Esophagus (tissue), 2 donors: ENCODE data around the gene DAGLB. TPM values are rescaled to one million over a fixed set of nuclear protein-coding genes. Genes with fewer than 3 reads are reported as not detected.
A peak's percentile ranks its signal among the peaks of the same experiment; 100 is the strongest.

Source experiments
- H3K27ac ChIP-seq, 2 donors: one replicate each; pipeline ENCODE4 v1.5.1; 2013; ENCODE audit warnings: low read depth in 2 of 2, mild to moderate bottlenecking in 2 of 2, inconsistent platforms in 1 of 2, low read length in 1 of 2, moderate library complexity in 1 of 2
- H3K27me3 ChIP-seq, 2 donors: one replicate each; pipeline ENCODE4 v1.6.1; 2013; ENCODE audit warnings: low read length in 2 of 2, control low read depth in 1 of 2, mild to moderate bottlenecking in 1 of 2; ENCODE audit not compliant: insufficient read depth in 2 of 2, control insufficient read depth in 1 of 2
- H3K36me3 ChIP-seq, 2 donors: one replicate each; pipeline ENCODE4 v1.6.1; 2013; ENCODE audit warnings: low read length in 1 of 2; ENCODE audit not compliant: control insufficient read depth in 2 of 2, insufficient read depth in 2 of 2
- H3K4me1 ChIP-seq, 2 donors: one replicate each; pipeline ENCODE4 v1.6.1; 2013; ENCODE audit warnings: low read length in 1 of 2; ENCODE audit not compliant: control insufficient read depth in 2 of 2, insufficient read depth in 2 of 2
- H3K4me3 ChIP-seq, 2 donors: one replicate each; pipeline ENCODE4 v1.5.1; 2013; ENCODE audit warnings: low read length in 2 of 2, mild to moderate bottlenecking in 2 of 2, low read depth in 1 of 2, moderate library complexity in 1 of 2
- H3K9me3 ChIP-seq, 2 donors: one replicate each; pipeline ENCODE4 v1.6.1; 2013; ENCODE audit warnings: mild to moderate bottlenecking in 2 of 2, low read depth in 1 of 2, low read length in 1 of 2, moderate library complexity in 1 of 2; ENCODE audit not compliant: control insufficient read depth in 2 of 2, insufficient read depth in 1 of 2
- WGBS, 2 donors: extraction: QIAGEN DNeasy Blood & Tissue Kit; methylation state at CpG; one replicate each; pipeline ENCODE4 v1.1.7; 2013; 5-methylcytosine and 5-hydroxymethylcytosine counted together
- polyA plus RNA-seq, 2 donors: library from polyadenylated mRNA; stranded (reverse); fragments of 200-250 nt; gene quantifications; one replicate each; pipeline ENCODE4 v1.2.3, GENCODE V29; 2013
- donor health status: healthy with polysubstance abuse.
- donor health status: Bipolar disorder and iron deficiency.

The DAGLB gene
- polyA plus RNA-seq, 2 donors: 8.4 to 9.2 TPM

GRCh38 chr7:6448943-6449543 is 1.3 kb upstream of the DAGLB start:
- H3K27ac ChIP-seq: peak overlapping the region; percentile 58 to 63
- no peaks in the 10 kb centered on the region for H3K4me1 ChIP-seq
- no peaks in the 10 kb centered on the region for H3K9me3 ChIP-seq
- WGBS, 2 donors: 82 to 88% methylated on average over 16 of the region's 16 CpGs
- no peaks in the 10 kb centered on the region for H3K27me3 ChIP-seq
- peaks cover 4 to 6% of the 10 kb centered on the region in 2 donors for H3K36me3 ChIP-seq
- no peak overlapping the region for H3K4me3 ChIP-seq

- peak overlapping the region; percentile 74 to 97 for H3K27ac ChIP-seq
- H3K4me1 ChIP-seq: no peaks in the 10 kb centered on the region
- peaks cover 4 to 6% of the 10 kb centered on the region in 2 donors for H3K36me3 ChIP-seq
- WGBS, 2 donors: 13% methylated on average over 28 to 29 of the region's 29 CpGs
- H3K9me3 ChIP-seq: no peaks in the 10 kb centered on the region
- no peaks in the 10 kb centered on the region for H3K27me3 ChIP-seq
- H3K4me3 ChIP-seq: peak overlapping the region; percentile 72 to 92
Measured at GRCh38 chr7:6446838-6447580, 745 bp downstream of the DAGLB start.

- H3K36me3 ChIP-seq: peaks cover 4 to 10% of the 10 kb centered on the region in 2 donors
- H3K27me3 ChIP-seq: no peaks in the 10 kb centered on the region
- H3K9me3 ChIP-seq: no peaks in the 10 kb centered on the region
- no peak overlapping the region for H3K4me3 ChIP-seq
- WGBS, 2 donors: 90 to 95% methylated on average over 13 of the region's 13 CpGs
- no peak overlapping the region for H3K27ac ChIP-seq
- no peaks in the 10 kb centered on the region for H3K4me1 ChIP-seq
Measured at GRCh38 chr7:6444516-6445269, 3.1 kb downstream of the DAGLB start.

GRCh38 chr7:6443372-6443941 is 4.3 kb downstream of the DAGLB start:
- Histone ChIP-seq H3K9me3 (no peaks in the 10 kb centered on the region), H3K4me1 (no peaks in the 10 kb centered on the region), H3K27ac (no peak overlapping the region), H3K4me3 (no peak overlapping the region), H3K36me3 (peaks cover 4 to 10% of the 10 kb centered on the region in 2 donors), H3K27me3 (no peaks in the 10 kb centered on the region)
- WGBS, 2 donors: 85 to 92% methylated on average over 5 of the region's 5 CpGs

- no peaks in the 10 kb centered on the region for H3K27me3 ChIP-seq
- no peak overlapping the region for H3K27ac ChIP-seq
- peaks cover 4 to 10% of the 10 kb centered on the region in 2 donors for H3K36me3 ChIP-seq
- no peaks in the 10 kb centered on the region for H3K9me3 ChIP-seq
- 83 to 85% methylated on average over 10 of the region's 10 CpGs for WGBS, 2 donors
- no peaks in the 10 kb centered on the region for H3K4me1 ChIP-seq
- no peak overlapping the region for H3K4me3 ChIP-seq
Measured at GRCh38 chr7:6442114-6442513, 5.6 kb downstream of the DAGLB start.

GRCh38 chr7:6440381-6440780 is 7.4 kb downstream of the DAGLB start:
- peaks cover 2 to 5% of the 10 kb centered on the region in 2 donors for H3K36me3 ChIP-seq
- peaks cover 0 to 1% of the 10 kb centered on the region in 2 donors for H3K4me1 ChIP-seq
- 92 to 95% methylated on average over 5 of the region's 5 CpGs for WGBS, 2 donors

GRCh38 chr7:6438427-6438826 is 9.3 kb downstream of the DAGLB start:
- Histone ChIP-seq H3K4me1 (peaks cover 0 to 2% of the 10 kb centered on the region in 2 donors), H3K27ac (no peak overlapping the region), H3K27me3 (no peaks in the 10 kb centered on the region), H3K4me3 (no peak overlapping the region), H3K9me3 (no peaks in the 10 kb centered on the region), H3K36me3 (peaks cover 0 to 4% of the 10 kb centered on the region in 2 donors)
- WGBS, 2 donors: 86 to 88% methylated on average over 2 of the region's 2 CpGs

More at GRCh38 chr7:6440381-6440780, 7.4 kb downstream of the DAGLB start:
- Histone ChIP-seq H3K9me3 (no peaks in the 10 kb centered on the region), H3K4me3 (no peak overlapping the region), H3K27me3 (no peaks in the 10 kb centered on the region), H3K27ac (no peak overlapping the region)

GRCh38 chr7:6437251-6437650 is 10.5 kb downstream of the DAGLB start:
- Histone ChIP-seq H3K27me3 (no peaks in the 10 kb centered on the region), H3K27ac (peak overlapping the region in 1 of 2 donors; percentile 3), H3K9me3 (no peaks in the 10 kb centered on the region), H3K4me3 (no peak overlapping the region), H3K4me1 (peaks cover 0 to 2% of the 10 kb centered on the region in 2 donors), H3K36me3 (peaks cover 0 to 4% of the 10 kb centered on the region in 2 donors)
- 88 to 91% methylated on average over 6 of the region's 6 CpGs for WGBS, 2 donors

- 74 to 75% methylated on average over 10 of the region's 10 CpGs for WGBS, 2 donors
Measured at GRCh38 chr7:6436385-6436685, 11.4 kb downstream of the DAGLB start.

More at GRCh38 chr7:6436385-6436685, 11.4 kb downstream of the DAGLB start:
- H3K27ac ChIP-seq: peak overlapping the region in 1 of 2 donors; percentile 29
- H3K4me3 ChIP-seq: no peak overlapping the region
- no peaks in the 10 kb centered on the region for H3K36me3 ChIP-seq
- H3K9me3 ChIP-seq: no peaks in the 10 kb centered on the region
- no peaks in the 10 kb centered on the region for H3K27me3 ChIP-seq
- peaks cover 0 to 2% of the 10 kb centered on the region in 2 donors for H3K4me1 ChIP-seq
